SK-N-MC (cell line): ENCODE data around the gene CCER1.

Experiments
- EZH2 ChIP-seq: fragments of 200-600 bp; sonication (generic); IDR thresholded peaks from one replicate; pipeline ENCODE4 v1.6.1; 2017; ENCODE audit warnings: antibody characterized with exemption
- FOXP2 ChIP-seq: optimal IDR thresholded peaks from 2 replicates; pipeline ENCODE3; 2011; ENCODE audit warnings: mild to moderate bottlenecking, moderate library complexity; ENCODE audit not compliant: insufficient read depth; ENCODE audit errors: extremely low read length, control extremely low read depth
- POLR2AphosphoS5 ChIP-seq: IDR thresholded peaks from 2 replicates; pipeline ENCODE4 v1.6.1; 2012; ENCODE audit warnings: mild to moderate bottlenecking, low read depth, low read length, borderline replicate concordance

DNA sequence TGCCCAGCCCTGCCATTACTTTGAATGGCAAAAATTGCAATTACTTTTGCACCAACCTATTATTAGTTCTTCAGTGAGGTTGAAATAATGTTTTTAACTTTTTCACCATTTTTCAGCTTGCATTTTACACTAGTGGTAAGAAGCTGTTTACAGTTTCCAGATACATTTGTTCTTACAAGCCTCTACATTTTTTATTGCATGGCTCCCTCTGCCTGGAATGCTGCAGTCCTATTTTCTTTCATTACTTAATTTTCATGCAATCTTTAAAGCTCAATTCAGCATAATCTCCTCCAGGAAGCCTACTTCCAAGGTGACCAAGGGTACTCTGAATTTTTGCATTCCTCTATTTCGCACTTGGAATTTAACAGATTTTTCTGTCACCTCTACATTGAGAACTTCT, 33.4 kb downstream of the CCER1 start:
- no peak for TF ChIP-seq POLR2AphosphoS5
- no peak for TF ChIP-seq EZH2
- TF ChIP-seq FOXP2, result no peak
